ENCODE measurements around the gene LIN7A.

DNA sequence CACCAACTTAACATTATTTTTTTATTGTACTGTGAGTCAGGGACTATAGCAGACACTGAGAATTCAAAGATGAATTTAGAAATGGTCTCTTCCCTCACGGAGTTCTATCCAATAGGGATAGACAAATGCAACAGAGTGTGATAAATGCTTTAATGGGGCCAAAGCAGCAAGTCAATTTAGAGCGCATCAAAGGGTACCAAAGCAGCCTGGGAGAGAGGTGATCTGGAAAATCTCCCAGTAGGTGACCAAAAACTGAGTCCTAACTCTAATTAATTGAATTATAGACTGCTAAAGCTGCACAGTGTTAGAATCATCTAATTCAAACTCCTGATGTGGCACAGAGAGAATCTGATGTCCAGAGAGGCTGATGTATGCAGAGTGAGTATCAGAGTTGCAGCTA, 2.6 kb downstream of the LIN7A start:
- no peak for TF ChIP-seq POLR2A (IDR thresholded peaks at IDR 0.05; ENCODE audit: low read depth, low read length)
- no peak for TF ChIP-seq SPI1 (IDR thresholded peaks at IDR 0.05; ENCODE audit: low read depth, low read length)
- no peak for TF ChIP-seq POLR2AphosphoS5 (IDR thresholded peaks at IDR 0.05; ENCODE audit: low read depth, low read length)
- TF ChIP-seq TAF1 (IDR thresholded peaks at IDR 0.05; ENCODE audit: low read depth, low read length): no peak

All from GM12891 (cell line).